Muscle layer of duodenum (tissue), 2 donors: ENCODE results near the gene SIGLECL1.
"Not testable (repeated sequence)": the region's sequence is repeated elsewhere in the genome, so short reads cannot be mapped to it uniquely, and the experiment has no call there.

Source experiments
- H3K27ac ChIP-seq: one replicate; pipeline ENCODE4 v1.7.0; 2013; ENCODE audit warnings: mild to moderate bottlenecking, low read length
- H3K27me3 ChIP-seq: one replicate; pipeline ENCODE4 v1.7.0; 2013; ENCODE audit warnings: low read depth, mild to moderate bottlenecking, control low read depth, low read length
- H3K36me3 ChIP-seq, 2 donors: one replicate each; pipeline ENCODE4 v1.7.0; 2013; ENCODE audit warnings: low read length in 2 of 2, control low read depth in 1 of 2, mild to moderate bottlenecking in 1 of 2; ENCODE audit not compliant: insufficient read depth in 2 of 2, control insufficient read depth in 1 of 2
- H3K4me1 ChIP-seq, 2 donors: one replicate each; pipeline ENCODE4 v1.7.0; 2013; ENCODE audit warnings: low read length in 2 of 2, mild to moderate bottlenecking in 2 of 2, control low read depth in 1 of 2, moderate library complexity in 1 of 2; ENCODE audit not compliant: insufficient read depth in 2 of 2, control insufficient read depth in 1 of 2
- H3K4me3 ChIP-seq, 2 donors: one replicate each; pipeline ENCODE4 v1.7.0; 2013; ENCODE audit warnings: low read length in 2 of 2, low read depth in 1 of 2, mild to moderate bottlenecking in 1 of 2
- H3K9me3 ChIP-seq, 2 donors: one replicate each; pipeline ENCODE4 v1.7.0; 2013; ENCODE audit warnings: low read length in 2 of 2, control low read depth in 1 of 2, mild to moderate bottlenecking in 1 of 2; ENCODE audit not compliant: control insufficient read depth in 1 of 2
- donor health status: healthy.

SIGLECL1 gene

DNA sequence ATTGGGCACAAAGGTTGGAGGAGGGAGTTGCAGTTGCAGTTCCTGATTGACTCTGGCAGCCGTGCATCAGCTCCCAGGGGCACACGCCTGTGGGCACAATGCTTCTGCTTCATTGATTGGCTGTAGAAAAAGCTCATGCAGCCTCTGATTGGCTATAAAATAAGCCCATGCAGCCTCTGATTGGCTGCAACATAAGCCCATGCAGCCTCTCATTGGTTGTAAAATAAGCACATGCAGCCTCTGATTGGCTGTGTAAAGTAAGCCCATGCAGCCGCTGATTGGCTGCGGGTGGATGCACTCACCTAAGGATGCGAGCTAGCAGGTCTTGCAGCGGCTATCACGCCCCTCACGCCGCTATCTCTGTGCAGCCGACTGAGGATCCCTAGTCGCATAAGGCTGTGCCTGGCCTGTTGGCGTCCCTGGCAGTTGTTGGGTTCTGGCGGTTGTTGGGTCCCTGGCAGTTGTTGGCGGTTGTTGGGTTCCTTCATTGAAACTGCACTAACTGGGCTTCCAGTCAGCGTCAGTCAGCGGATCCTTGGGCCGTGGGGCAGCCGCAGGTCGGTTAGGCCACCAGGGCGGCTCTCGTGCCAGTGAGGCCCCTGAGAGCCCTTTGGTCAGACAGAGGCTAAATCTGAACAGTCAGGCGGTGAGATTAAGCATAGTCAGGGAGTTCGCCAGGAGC, at the start of gene SIGLECL1:
Gene SIGLECL1, plus strand, starts transcription at position 295 of the 682 bp plus-strand sequence. CDS start 12,993 bp downstream, outside the sequence.
- no peaks in the 10 kb centered on the region for H3K4me1 ChIP-seq
- H3K36me3 ChIP-seq = no peaks in the 10 kb centered on the region
- H3K9me3 ChIP-seq = no peaks in the 10 kb centered on the region
- H3K4me3 ChIP-seq = no peak within 1 kb of the TSS
- H3K27me3 ChIP-seq = no peaks in the 10 kb centered on the region
- no peak within 1 kb of the TSS for H3K27ac ChIP-seq

DNA sequence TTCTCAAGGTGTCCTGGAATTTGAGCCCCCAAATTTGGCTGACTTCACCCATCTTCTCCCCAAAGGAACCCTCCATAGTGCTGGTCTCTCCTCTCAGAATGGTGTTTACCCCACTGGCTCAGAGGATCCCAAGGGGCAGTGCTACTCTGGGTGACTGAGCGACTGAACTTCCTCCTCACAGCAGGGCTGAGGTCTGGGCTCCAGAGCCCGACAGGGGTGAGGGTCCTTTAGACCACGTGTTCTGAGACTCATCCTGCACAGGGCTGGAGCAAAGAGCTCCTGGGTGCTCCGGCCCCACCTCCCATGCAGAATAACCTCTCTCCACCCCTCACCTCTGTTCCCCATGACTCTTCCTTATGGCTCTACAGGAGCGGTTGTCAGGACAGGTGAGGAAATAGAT, 49.2 kb upstream of the SIGLECL1 start:
- Histone ChIP-seq H3K27ac (no peak overlapping the region), H3K9me3 (no peaks in the 10 kb centered on the region), H3K4me3 (no peak overlapping the region), H3K4me1 (no peaks in the 10 kb centered on the region), H3K36me3 (no peaks in the 10 kb centered on the region), H3K27me3 (no peaks in the 10 kb centered on the region)

DNA sequence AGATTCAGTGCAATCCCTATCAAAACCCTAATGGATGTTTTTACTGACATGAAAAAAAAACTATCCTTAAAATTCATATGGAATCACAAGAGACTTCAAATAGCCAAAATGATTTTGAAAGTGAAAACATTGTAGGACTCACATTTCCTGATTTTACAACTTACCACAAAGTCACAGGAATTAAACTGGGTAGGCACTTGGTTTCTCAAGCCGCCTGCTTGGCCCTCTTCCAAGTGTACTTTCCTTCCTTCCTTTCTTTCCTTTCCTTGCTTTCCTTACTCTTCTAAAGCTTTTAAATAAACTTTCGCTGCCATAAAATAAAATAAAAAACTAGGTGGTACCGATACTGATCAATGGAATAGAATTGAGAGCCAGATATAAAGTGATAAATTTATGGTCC, 47.0 kb upstream of the SIGLECL1 start:
- H3K4me1 ChIP-seq = no peaks in the 10 kb centered on the region
- no peaks in the 10 kb centered on the region for H3K36me3 ChIP-seq
- no peak overlapping the region for H3K4me3 ChIP-seq
- no peaks in the 10 kb centered on the region for H3K27me3 ChIP-seq
- no peaks in the 10 kb centered on the region for H3K9me3 ChIP-seq
- no peak overlapping the region for H3K27ac ChIP-seq

DNA sequence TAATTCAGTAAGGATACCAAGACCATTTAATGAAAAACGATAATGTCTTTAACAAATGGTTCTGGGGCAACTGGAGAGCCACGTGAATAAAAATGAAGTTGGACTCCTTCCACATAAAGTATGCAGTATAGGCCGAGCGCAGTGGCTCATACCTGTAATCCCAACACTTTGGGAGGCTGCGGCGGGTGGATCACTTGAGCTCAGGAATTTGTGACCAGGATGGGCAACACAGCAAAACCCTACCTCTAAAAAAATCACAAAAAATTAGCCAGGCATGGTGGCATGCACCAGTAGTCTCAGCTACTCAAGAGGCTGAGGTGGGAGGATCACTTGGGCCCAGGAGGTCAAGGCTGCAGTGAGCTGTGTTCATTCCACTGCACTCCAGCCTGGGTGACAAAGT, 46.6 kb upstream of the SIGLECL1 start:
- no peaks in the 10 kb centered on the region for H3K36me3 ChIP-seq
- no peak overlapping the region for H3K27ac ChIP-seq
- H3K27me3 ChIP-seq = no peaks in the 10 kb centered on the region
- no peak overlapping the region for H3K4me3 ChIP-seq
- H3K4me1 ChIP-seq = no peaks in the 10 kb centered on the region
- no peaks in the 10 kb centered on the region for H3K9me3 ChIP-seq

DNA sequence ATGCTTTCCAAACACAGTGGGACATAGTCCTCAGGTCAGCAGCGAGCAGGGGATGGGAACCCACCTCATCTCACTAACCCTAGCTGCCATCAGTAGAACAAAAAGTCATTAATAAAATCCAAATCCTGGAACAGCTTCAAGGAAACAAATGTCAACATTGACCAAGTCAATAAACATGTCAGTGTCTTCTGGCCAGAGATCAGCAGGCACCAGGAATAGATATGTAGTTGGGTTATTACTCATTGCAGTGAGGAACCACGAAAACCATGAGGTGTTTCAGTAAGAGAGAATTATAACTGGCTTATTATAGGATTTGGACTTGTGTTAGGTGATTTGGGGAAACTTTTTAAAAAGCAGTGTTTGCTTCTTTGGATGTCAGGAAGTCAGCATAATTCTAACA, 43.1 kb upstream of the SIGLECL1 start:
- Histone ChIP-seq H3K36me3 (no peaks in the 10 kb centered on the region), H3K4me1 (no peaks in the 10 kb centered on the region), H3K27me3 (no peaks in the 10 kb centered on the region), H3K9me3 (no peaks in the 10 kb centered on the region), H3K4me3 (no peak overlapping the region), H3K27ac (no peak overlapping the region)

DNA sequence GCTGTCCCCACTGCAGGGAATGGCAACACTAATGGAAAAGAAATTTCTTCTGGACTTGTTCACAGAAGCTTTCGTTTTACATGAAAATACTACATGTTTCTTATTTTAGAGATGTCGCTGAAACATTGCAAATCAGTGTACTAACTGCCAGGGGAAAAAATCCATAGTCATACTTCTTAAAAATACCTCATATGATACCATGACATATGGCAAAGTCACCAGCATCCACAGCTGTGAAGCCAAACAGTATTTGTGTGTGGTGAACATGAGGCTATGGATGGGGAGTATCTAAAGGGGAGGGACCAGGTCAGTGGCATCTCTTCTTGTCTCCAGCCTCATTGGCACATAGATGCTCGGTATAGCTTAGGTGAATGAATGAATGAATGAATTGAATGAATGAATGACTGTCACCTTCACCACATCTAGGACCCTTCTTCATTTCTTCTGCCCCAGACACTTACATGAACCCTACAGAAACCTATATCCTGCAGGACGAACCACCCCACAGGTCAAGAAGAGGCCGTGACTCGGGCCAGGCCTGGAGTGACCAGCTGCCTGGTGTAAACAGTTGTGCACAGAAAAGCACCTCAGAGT, 40.6 kb upstream of the SIGLECL1 start:
- no peak overlapping the region for H3K27ac ChIP-seq
- no peaks in the 10 kb centered on the region for H3K9me3 ChIP-seq
- no peaks in the 10 kb centered on the region for H3K27me3 ChIP-seq
- no peak overlapping the region for H3K4me3 ChIP-seq
- no peaks in the 10 kb centered on the region for H3K36me3 ChIP-seq
- H3K4me1 ChIP-seq = no peaks in the 10 kb centered on the region

DNA sequence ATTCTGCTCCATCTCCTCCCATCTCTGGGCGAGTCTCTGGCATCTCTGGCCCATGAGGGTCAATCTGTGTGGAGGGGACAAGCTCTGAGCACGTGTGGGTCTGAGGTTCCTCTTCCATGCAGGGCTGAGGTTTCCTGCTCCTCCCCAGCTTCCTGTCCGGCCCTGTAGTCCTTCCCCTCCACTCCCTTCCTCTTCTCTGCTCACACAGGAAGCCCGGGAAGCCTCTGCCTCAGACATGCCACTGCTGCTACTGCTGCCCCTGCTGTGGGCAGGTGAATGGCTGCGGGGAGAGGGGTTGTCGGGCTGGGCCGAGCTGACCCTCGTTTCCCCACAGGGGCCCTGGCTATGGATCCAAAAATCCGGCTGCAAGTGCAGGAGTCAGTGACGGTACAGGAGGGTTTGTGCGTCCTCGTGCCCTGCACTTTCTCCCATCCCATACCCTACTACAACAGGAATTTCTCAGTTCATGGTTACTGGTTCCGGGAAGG, 40.0 kb upstream of the SIGLECL1 start:
- not testable (repeated sequence) for H3K4me1 ChIP-seq, H3K36me3 ChIP-seq, H3K27ac ChIP-seq, H3K27me3 ChIP-seq, H3K9me3 ChIP-seq, H3K4me3 ChIP-seq

DNA sequence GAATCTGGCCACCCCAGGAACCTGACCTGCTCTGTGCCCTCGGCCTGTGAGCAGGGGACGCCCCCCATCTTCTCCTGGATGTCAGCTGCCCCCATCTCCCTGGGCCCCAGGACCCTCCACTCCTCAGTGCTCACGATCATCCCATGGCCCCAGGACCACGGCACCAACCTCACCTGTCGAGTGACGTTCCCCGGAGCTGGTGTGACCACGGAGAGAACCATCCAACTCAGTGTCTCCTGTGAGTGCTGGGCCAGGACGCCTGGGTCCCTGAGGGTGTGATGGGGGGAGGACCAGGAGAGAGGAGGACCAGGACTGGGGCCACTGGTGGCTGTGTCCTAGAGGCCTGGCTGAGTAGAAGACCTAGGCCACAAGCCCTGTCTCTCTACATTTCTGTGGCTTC, 39.0 kb upstream of the SIGLECL1 start:
- Histone ChIP-seq H3K27me3 (no peaks in the 10 kb centered on the region), H3K27ac (no peak overlapping the region), H3K36me3 (no peaks in the 10 kb centered on the region), H3K9me3 (no peaks in the 10 kb centered on the region), H3K4me1 (no peaks in the 10 kb centered on the region), H3K4me3 (no peak overlapping the region)

DNA sequence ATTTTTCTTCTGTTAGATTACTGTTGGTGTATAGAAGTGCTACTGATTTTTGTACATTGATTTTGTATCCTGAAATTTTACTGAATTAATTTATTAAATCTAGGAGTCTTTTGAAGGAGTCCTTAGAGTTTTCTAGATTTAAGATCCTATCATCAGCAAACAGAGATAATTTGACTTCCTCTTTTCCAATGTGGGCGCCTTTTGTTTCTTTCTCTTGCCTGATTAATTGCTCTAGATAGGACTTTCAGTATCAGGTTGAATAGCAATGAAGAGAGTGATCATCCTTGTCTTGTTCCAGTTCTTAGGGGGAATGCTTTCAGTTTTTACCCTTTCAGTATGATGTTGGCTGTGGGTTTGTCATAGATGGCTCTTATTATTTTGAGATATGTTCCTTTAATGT, 31.6 kb upstream of the SIGLECL1 start:
- H3K4me3 ChIP-seq = no peak overlapping the region
- H3K27ac ChIP-seq = no peak overlapping the region
- no peaks in the 10 kb centered on the region for H3K27me3 ChIP-seq
- H3K4me1 ChIP-seq = no peaks in the 10 kb centered on the region
- no peaks in the 10 kb centered on the region for H3K9me3 ChIP-seq
- no peaks in the 10 kb centered on the region for H3K36me3 ChIP-seq

DNA sequence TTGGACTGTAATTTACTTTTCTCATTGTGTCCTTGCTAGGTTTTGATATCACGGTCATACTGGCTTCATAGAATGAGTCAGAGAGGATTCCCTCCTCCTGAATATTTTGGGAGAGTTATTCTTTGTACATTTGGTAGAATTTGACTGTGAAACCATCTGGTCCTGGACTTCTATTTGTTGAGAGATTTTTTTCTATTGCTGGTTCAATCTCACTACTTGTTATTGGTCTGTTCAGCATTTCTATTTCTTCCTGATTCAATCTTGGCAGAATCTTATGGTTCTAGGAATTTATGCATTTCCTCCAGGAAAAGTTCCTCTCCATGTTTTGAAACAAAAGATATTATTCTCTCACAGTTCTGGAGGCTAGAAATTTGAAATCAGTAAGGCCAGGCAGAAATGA, 30.9 kb upstream of the SIGLECL1 start:
- H3K27ac ChIP-seq = no peak overlapping the region
- no peaks in the 10 kb centered on the region for H3K4me1 ChIP-seq
- no peaks in the 10 kb centered on the region for H3K36me3 ChIP-seq
- no peaks in the 10 kb centered on the region for H3K27me3 ChIP-seq
- H3K9me3 ChIP-seq = no peaks in the 10 kb centered on the region
- no peak overlapping the region for H3K4me3 ChIP-seq

DNA sequence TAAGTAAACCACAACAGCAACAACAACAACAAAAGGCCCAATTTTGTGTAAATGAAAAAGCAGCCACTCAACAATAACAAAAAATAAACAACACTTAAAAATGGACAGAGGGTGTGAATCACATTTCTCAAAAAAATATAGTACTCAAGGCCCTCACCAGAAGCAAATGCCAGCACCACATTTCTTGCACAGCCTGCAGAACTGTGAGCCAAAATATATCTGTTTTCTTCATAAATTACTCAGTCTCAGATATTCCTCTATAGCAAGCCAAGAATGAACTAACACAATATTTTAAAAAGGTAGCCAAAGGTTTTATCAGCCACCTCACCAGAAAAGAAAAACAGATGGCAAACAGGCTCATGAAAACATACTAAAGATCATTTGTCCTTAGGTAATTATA, 29.9 kb upstream of the SIGLECL1 start:
- no peaks in the 10 kb centered on the region for H3K9me3 ChIP-seq
- H3K27me3 ChIP-seq = no peaks in the 10 kb centered on the region
- no peaks in the 10 kb centered on the region for H3K36me3 ChIP-seq
- no peak overlapping the region for H3K4me3 ChIP-seq
- no peak overlapping the region for H3K27ac ChIP-seq
- no peaks in the 10 kb centered on the region for H3K4me1 ChIP-seq

DNA sequence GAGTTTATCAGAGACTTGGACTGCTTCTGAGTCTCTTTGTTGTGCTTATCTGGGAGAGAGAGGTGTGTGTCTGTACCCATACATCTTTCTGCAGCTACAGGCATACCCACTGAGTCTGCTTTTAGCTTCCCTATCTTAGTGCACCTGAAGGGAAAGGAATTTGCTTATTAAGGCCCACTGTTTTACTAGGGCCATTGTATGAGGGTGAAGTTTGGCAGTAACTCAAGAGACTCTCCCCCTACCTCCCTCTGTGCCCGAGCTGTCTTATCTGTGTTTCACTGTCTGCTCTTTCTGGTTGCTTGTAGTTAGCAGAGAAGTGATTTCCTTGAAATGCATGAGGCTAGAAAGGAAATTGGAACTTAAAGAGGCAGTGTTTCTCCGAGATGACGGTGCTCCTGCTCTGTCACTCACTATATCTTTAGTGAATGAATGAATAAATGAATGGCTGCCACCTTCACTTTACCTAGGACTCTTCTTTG, 26.7 kb upstream of the SIGLECL1 start:
- no peaks in the 10 kb centered on the region for H3K27me3 ChIP-seq
- H3K4me1 ChIP-seq = no peaks in the 10 kb centered on the region
- no peaks in the 10 kb centered on the region for H3K9me3 ChIP-seq
- no peak overlapping the region for H3K27ac ChIP-seq
- no peaks in the 10 kb centered on the region for H3K36me3 ChIP-seq
- H3K4me3 ChIP-seq = no peak overlapping the region
